ENCODE results near the gene TWIST2. TPM values are rescaled to one million over a fixed set of nuclear protein-coding genes. Genes with fewer than 3 reads are reported as not detected.
A peak's percentile ranks its signal among the peaks of the same experiment; 100 is the strongest.

TWIST2 gene
- total and polyA plus RNA-seq, 9 donors: 14.2 to 104 (median 32.7) TPM

GRCh38 chr2:238890131-238890530, 42.2 kb downstream of the TWIST2 start:
- H3K36me3 ChIP-seq: no peaks in the 10 kb centered on the region
- intact Hi-C loops (cut with DNase I): no loop called here
- no peak overlapping the region for H3K4me3 ChIP-seq
- TF ChIP-seq POLR2A (IDR thresholded peaks at IDR 0.05) (no peak), CTCF (IDR thresholded peaks at IDR 0.05) (no peak), EP300 (IDR thresholded peaks at IDR 0.05) (no peak)
- no peaks in the 10 kb centered on the region for H3K27me3 ChIP-seq
- DNase-seq: no peak
- WGBS, 3 donors: 93 to 96% (median 94%) methylated on average over 13 of the region's 13 CpGs
- H3K27ac ChIP-seq: no peak overlapping the region
- H3K9me3 ChIP-seq: no peaks in the 10 kb centered on the region
- H3K4me1 ChIP-seq (ENCODE audit: insufficient read depth): peaks cover 1% of the 10 kb centered on the region

- Histone ChIP-seq H3K4me1 (ENCODE audit: insufficient read depth) (peaks cover 7% of the 10 kb centered on the region), H3K27ac (no peak overlapping the region), H3K27me3 (no peaks in the 10 kb centered on the region), H3K36me3 (no peaks in the 10 kb centered on the region), H3K4me3 (no peak overlapping the region), H3K9me3 (no peaks in the 10 kb centered on the region)
- intact Hi-C loops (cut with DNase I): no loop called here
- WGBS, 3 donors: 89 to 93% (median 90%) methylated on average over 29 of the region's 29 CpGs
- DNase-seq: no peak
- no peak for TF ChIP-seq EP300 (IDR thresholded peaks at IDR 0.05)
- TF ChIP-seq POLR2A (IDR thresholded peaks at IDR 0.05): no peak
- no peak for TF ChIP-seq CTCF (IDR thresholded peaks at IDR 0.05)
Measured at GRCh38 chr2:238890618-238891456, 43.0 kb downstream of the TWIST2 start.

GRCh38 chr2:238891457-238892203, 43.7 kb downstream of the TWIST2 start:
- Histone ChIP-seq H3K4me1 (ENCODE audit: insufficient read depth) (peaks cover 14% of the 10 kb centered on the region), H3K4me3 (no peak overlapping the region), H3K36me3 (no peaks in the 10 kb centered on the region), H3K9me3 (no peaks in the 10 kb centered on the region), H3K27me3 (no peaks in the 10 kb centered on the region), H3K27ac (no peak overlapping the region)
- peak in 1 of 5 donors; percentile 56 for DNase-seq
- 44 to 69% (median 66%) methylated on average over 29 of the region's 29 CpGs for WGBS, 3 donors
- intact Hi-C loops (cut with DNase I): no loop called here
- TF ChIP-seq POLR2A (IDR thresholded peaks at IDR 0.05) (no peak), EP300 (IDR thresholded peaks at IDR 0.05) (no peak), CTCF (IDR thresholded peaks at IDR 0.05) (no peak)

- Histone ChIP-seq H3K27me3 (no peaks in the 10 kb centered on the region), H3K36me3 (no peaks in the 10 kb centered on the region), H3K9me3 (no peaks in the 10 kb centered on the region), H3K27ac (no peak overlapping the region), H3K4me1 (ENCODE audit: insufficient read depth) (peaks cover 15% of the 10 kb centered on the region), H3K4me3 (no peak overlapping the region)
- TF ChIP-seq POLR2A (IDR thresholded peaks at IDR 0.05) (no peak), CTCF (IDR thresholded peaks at IDR 0.05) (no peak), EP300 (IDR thresholded peaks at IDR 0.05) (no peak)
- DNase-seq: no peak
- intact Hi-C loops (cut with DNase I): no loop called here
- 94 to 97% (median 95%) methylated on average over 14 of the region's 14 CpGs for WGBS, 3 donors
Measured at GRCh38 chr2:238892204-238892500, 44.3 kb downstream of the TWIST2 start.
